GM12873 (cell line): Measurements from ENCODE around the gene HINT3.

ENCODE experiments used
- TF ChIP-seq, protein P1 (sequence below): IDR thresholded peaks from 2 replicates; pipeline ENCODE4 v1.5.1; 2012; ENCODE audit warnings: low read depth, mild to moderate bottlenecking, moderate library complexity, low read length, control low read depth; ENCODE audit not compliant: insufficient read depth; ENCODE audit errors: missing control alignments

The HINT3 gene

DNA sequence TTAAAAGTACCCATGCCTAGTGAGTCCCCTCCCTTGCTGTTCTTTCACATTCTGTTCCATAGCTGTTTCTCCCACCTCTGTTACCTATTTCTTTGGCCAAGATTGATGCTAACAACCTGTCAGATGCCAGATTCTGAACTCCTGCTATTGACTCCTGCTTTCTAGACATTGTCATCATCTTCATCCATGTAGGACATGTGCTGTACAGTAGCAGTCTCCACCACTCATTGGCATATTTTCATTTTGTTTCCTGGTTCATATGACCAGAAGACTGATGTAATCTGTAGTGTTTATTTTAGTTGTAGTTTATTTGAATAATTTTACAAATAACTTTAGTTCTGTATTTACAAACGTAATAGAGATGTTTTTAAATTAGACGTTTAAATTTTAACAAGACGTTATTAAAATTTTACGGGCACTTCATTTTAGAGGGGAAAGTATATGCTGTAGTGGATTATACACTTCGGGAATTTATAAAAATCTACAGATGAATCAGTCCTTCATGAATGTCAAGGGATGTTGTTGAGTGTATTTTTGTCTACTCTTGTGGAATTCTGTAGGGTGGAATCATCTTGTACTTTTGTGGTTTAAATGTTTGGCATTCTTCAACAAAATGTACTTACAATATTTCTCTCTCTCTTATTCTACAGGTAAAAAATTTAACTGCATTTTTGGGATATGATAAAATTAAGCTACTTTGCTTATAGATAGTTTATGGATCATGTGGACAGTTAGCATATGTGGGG, 63.9 kb downstream of the HINT3 start:
- TF ChIP-seq, protein P1, sequence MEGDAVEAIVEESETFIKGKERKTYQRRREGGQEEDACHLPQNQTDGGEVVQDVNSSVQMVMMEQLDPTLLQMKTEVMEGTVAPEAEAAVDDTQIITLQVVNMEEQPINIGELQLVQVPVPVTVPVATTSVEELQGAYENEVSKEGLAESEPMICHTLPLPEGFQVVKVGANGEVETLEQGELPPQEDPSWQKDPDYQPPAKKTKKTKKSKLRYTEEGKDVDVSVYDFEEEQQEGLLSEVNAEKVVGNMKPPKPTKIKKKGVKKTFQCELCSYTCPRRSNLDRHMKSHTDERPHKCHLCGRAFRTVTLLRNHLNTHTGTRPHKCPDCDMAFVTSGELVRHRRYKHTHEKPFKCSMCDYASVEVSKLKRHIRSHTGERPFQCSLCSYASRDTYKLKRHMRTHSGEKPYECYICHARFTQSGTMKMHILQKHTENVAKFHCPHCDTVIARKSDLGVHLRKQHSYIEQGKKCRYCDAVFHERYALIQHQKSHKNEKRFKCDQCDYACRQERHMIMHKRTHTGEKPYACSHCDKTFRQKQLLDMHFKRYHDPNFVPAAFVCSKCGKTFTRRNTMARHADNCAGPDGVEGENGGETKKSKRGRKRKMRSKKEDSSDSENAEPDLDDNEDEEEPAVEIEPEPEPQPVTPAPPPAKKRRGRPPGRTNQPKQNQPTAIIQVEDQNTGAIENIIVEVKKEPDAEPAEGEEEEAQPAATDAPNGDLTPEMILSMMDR, result no peak

DNA sequence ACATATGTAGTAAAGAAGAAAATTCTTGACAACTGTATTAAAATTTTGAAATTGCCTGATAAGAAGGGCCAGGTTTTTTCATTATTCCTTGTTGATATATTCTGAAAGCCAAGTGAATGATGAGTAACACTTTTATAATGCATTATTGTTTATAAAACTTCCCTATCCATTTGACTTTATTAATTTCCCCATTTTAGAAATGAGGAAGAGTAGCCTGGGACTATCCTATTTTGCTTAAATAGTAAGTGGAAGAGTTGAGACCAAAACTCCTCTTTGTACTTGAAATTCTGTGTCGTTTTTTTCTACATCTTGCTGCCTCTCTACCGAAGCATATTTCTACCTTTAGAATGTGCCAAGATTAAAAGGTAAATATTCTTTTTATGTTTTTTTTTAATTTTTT, 69.4 kb downstream of the HINT3 start:
- TF ChIP-seq, protein P1, result no peak

DNA sequence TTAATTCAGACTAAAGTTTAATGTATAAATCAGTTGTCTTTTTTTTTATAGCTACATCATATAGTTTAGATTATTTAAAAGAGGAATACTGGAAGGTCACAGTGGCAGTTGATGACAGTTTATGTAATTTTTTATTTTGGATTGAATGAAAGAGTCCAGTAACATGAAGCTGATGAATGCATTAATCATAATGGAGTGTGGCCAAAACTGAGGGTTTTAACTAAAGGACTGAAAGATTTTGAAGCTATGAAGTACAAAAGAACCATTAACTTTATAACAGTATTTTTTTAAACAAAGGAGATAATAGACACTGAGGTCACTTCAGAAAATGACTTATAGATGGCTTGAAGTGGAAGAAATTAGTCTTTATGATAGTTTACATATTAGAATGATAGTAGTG, 71.0 kb downstream of the HINT3 start:
- TF ChIP-seq, protein P1, result no peak
